Stimulated activated memory B cell treated with anti-CD40 and anti-IgM and Interleukin-4, amounts not matched to agents 10 μg/mL and 1 μg/mL and 100 μg/mL, for 72 hours (primary cell): ENCODE data around the gene CX3CR1.

ENCODE experiments used
- ATAC-seq: fragments of 150-1000 bp; cut with Tn5 transposase; 2 replicates; pipeline ENCODE4 v1.10.0; 2021
- H3K27ac Mint-ChIP-seq: one replicate; pipeline ENCODE4 v1.8.0; 2022; ENCODE audit warnings: mild to moderate bottlenecking, mixed read lengths
- H3K27me3 Mint-ChIP-seq: one replicate; pipeline ENCODE4 v1.8.0; 2022; ENCODE audit warnings: mixed read lengths
- H3K36me3 Mint-ChIP-seq: one replicate; pipeline ENCODE4 v1.8.0; 2022; ENCODE audit warnings: mixed read lengths
- H3K4me1 Mint-ChIP-seq: one replicate; pipeline ENCODE4 v1.8.0; 2022; ENCODE audit warnings: mixed read lengths
- H3K4me3 Mint-ChIP-seq: one replicate; pipeline ENCODE4 v1.8.0; 2022; ENCODE audit warnings: mild to moderate bottlenecking, moderate library complexity, mixed read lengths
- H3K9me3 Mint-ChIP-seq: one replicate; pipeline ENCODE4 v1.8.0; 2022; ENCODE audit warnings: mixed read lengths

Gene CX3CR1

GRCh38 chr3:39299279-39299678, 19.4 kb upstream of the CX3CR1 start:
- Mint-ChIP-seq H3K9me3 (peaks cover 33% of the 10 kb centered on the region), H3K4me3 (no peak overlapping the region), H3K4me1 (peaks cover 7% of the 10 kb centered on the region), H3K27me3 (peaks cover 71% of the 10 kb centered on the region), H3K36me3 (peaks cover 33% of the 10 kb centered on the region), H3K27ac (no peak overlapping the region)
- ATAC-seq, result no peak

- H3K4me3 Mint-ChIP-seq, result no peak overlapping the region
- peaks cover 18% of the 10 kb centered on the region for H3K36me3 Mint-ChIP-seq
- H3K9me3 Mint-ChIP-seq, result peaks cover 19% of the 10 kb centered on the region
- H3K27me3 Mint-ChIP-seq, result peaks cover 54% of the 10 kb centered on the region
- H3K4me1 Mint-ChIP-seq, result peaks cover 13% of the 10 kb centered on the region
- ATAC-seq, result no peak
- no peak overlapping the region for H3K27ac Mint-ChIP-seq
Observed at GRCh38 chr3:39296197-39297077, 16.6 kb upstream of the CX3CR1 start.

GRCh38 chr3:39295184-39295775, 15.4 kb upstream of the CX3CR1 start:
- Mint-ChIP-seq H3K4me1 (peaks cover 14% of the 10 kb centered on the region), H3K27me3 (peaks cover 43% of the 10 kb centered on the region), H3K4me3 (no peak overlapping the region), H3K27ac (no peak overlapping the region), H3K36me3 (peaks cover 18% of the 10 kb centered on the region), H3K9me3 (peaks cover 15% of the 10 kb centered on the region)
- peak; percentile 59 for ATAC-seq

- Mint-ChIP-seq H3K9me3 (peaks cover 9% of the 10 kb centered on the region), H3K4me3 (no peak overlapping the region), H3K27ac (no peak overlapping the region), H3K4me1 (peaks cover 21% of the 10 kb centered on the region), H3K27me3 (peaks cover 37% of the 10 kb centered on the region), H3K36me3 (peaks cover 11% of the 10 kb centered on the region)
- ATAC-seq, result no peak
Observed at GRCh38 chr3:39294446-39295183, 14.8 kb upstream of the CX3CR1 start.

DNA sequence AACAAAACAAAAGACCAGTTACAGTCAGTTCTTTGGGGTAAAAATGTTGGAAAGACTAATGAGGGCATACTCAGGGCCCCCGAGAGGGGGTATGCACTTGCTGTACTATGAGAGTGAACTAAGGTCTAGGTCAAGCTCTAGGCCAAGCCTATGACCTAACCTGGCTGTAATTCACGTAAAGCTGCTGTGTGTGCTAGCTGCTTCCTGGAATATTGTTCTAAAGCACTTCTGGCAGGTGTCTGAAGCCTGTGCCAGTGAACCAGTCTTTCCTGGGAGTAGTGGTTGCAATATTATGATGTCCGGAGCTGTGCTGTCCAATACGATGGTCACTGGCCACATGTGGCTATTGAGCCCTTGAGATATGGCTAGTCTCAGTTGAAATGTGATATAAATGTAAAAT, 13.1 kb upstream of the CX3CR1 start:
- Mint-ChIP-seq H3K4me3 (no peak overlapping the region), H3K27me3 (peaks cover 27% of the 10 kb centered on the region), H3K9me3 (no peaks in the 10 kb centered on the region), H3K36me3 (no peaks in the 10 kb centered on the region), H3K4me1 (peaks cover 36% of the 10 kb centered on the region), H3K27ac (no peak overlapping the region)
- no peak for ATAC-seq

- Mint-ChIP-seq H3K36me3 (no peaks in the 10 kb centered on the region), H3K4me1 (peaks cover 37% of the 10 kb centered on the region), H3K27ac (no peak overlapping the region), H3K27me3 (peaks cover 27% of the 10 kb centered on the region), H3K4me3 (no peak overlapping the region), H3K9me3 (no peaks in the 10 kb centered on the region)
- peak; percentile 27 for ATAC-seq
Observed at GRCh38 chr3:39291903-39292329, 12.1 kb upstream of the CX3CR1 start.

- Mint-ChIP-seq H3K27ac (peak overlapping the region; percentile 24), H3K27me3 (peaks cover 14% of the 10 kb centered on the region), H3K4me1 (peaks cover 30% of the 10 kb centered on the region), H3K4me3 (no peak overlapping the region), H3K9me3 (no peaks in the 10 kb centered on the region), H3K36me3 (no peaks in the 10 kb centered on the region)
- ATAC-seq, result no peak
Observed at GRCh38 chr3:39290255-39290654, 10.4 kb upstream of the CX3CR1 start.

DNA sequence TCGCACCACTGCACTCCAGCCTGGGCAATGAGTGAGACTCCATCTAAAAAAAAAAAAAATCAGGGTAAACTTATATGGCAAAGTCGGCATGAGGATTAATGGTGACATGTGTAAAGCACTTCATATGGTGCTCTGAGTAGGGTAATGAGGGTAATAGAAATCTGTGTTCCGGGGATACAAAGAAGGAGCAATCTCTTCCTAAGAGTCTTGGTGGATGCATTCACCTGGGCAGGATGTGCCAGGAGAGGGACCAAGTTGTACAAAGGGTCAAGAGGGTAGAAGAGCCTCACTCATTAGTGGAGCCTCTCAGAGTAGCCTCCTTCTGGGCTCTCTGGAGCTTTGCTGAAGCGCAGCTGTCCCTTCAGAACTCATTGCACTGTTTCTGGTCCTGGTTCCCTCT, 9.3 kb upstream of the CX3CR1 start:
- Mint-ChIP-seq H3K4me3 (no peak overlapping the region), H3K36me3 (no peaks in the 10 kb centered on the region), H3K27me3 (peaks cover 8% of the 10 kb centered on the region), H3K27ac (no peak overlapping the region), H3K9me3 (no peaks in the 10 kb centered on the region), H3K4me1 (peaks cover 38% of the 10 kb centered on the region)
- no peak for ATAC-seq

DNA sequence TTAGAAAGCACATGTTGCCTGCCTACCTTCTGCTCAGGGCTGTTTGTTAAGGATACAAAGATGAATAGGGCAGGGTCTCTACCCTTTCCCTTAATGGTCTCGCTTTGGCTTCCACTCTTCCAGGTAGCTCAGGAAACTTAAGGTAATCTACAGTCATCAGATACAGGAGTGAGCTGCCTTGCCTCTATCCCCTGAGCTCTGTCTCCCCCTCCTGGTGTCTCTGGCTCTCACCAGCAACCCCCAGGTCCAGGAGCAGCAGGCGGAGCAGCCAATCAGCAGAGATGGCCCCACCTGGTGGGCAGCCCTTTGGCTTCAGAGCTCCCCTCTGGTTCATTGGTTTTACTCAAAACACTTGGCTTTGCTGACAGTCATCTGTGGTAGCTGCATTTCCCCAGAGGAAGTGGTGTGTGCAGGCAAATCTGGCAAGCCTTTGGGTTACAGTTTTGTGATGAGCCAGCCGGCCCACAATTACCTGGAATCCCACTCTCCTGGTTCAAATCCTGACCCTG, 8.5 kb upstream of the CX3CR1 start:
- Mint-ChIP-seq H3K27me3 (peaks cover 8% of the 10 kb centered on the region), H3K4me3 (no peak overlapping the region), H3K9me3 (no peaks in the 10 kb centered on the region), H3K36me3 (no peaks in the 10 kb centered on the region), H3K27ac (no peak overlapping the region), H3K4me1 (peaks cover 39% of the 10 kb centered on the region)
- ATAC-seq, result peak; percentile 100

DNA sequence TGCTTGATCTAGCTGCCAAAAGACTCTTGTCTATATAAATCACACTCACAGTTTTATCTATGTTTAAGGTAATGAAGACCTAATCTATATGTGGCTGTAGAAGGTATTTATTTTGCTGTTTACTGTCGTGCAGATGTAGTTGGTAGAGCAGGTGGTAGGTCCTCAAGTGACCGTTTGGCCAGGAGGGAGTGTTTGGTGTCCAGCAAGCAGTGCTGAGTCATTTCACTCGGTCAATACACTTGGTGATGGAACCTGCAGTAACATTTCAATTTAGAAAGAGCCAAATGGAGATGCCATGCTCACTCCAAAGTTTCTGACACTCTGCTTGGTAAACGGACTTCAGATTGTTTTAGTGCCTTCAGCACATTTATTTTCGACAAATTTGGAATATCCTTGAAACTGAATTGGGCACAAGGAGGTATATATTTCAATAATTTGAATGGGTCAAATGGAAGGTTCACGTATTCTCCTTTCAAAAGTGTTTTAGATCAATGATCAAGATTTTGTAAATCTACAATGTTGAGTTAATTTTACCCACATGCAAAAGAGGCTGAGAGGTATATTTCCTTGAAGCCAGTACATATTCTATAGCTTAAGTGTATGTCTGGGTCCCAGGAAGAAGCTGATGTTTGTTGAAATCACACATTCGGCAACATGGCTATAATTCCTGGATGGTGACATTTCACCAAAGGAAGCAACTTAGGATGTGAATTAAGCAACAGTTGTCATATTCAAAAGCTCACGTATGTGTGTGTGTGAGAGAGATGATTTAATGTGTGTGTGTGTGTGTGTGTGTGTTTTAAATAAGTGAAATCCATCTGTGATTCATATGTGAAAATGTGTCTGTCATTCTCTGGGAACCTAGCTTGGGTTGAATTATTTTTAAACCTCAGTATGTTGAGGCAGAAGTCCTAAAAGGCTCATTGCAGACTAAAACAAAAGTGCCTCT, 7.7 kb upstream of the CX3CR1 start:
- Mint-ChIP-seq H3K4me1 (peaks cover 39% of the 10 kb centered on the region), H3K36me3 (no peaks in the 10 kb centered on the region), H3K27me3 (peaks cover 8% of the 10 kb centered on the region), H3K27ac (no peak overlapping the region), H3K4me3 (no peak overlapping the region), H3K9me3 (no peaks in the 10 kb centered on the region)
- no peak for ATAC-seq

- Mint-ChIP-seq H3K27ac (no peak overlapping the region), H3K36me3 (no peaks in the 10 kb centered on the region), H3K27me3 (peaks cover 2% of the 10 kb centered on the region), H3K4me1 (peaks cover 42% of the 10 kb centered on the region), H3K4me3 (no peak overlapping the region), H3K9me3 (no peaks in the 10 kb centered on the region)
- no peak for ATAC-seq
Observed at GRCh38 chr3:39286771-39287170, 6.9 kb upstream of the CX3CR1 start.

GRCh38 chr3:39285332-39285731, 5.5 kb upstream of the CX3CR1 start:
- peaks cover 53% of the 10 kb centered on the region for H3K4me1 Mint-ChIP-seq
- no peak for ATAC-seq
- H3K27me3 Mint-ChIP-seq, result no peaks in the 10 kb centered on the region
- H3K9me3 Mint-ChIP-seq, result no peaks in the 10 kb centered on the region
- H3K4me3 Mint-ChIP-seq, result no peak overlapping the region
- H3K27ac Mint-ChIP-seq, result peak overlapping the region; percentile 9
- no peaks in the 10 kb centered on the region for H3K36me3 Mint-ChIP-seq

DNA sequence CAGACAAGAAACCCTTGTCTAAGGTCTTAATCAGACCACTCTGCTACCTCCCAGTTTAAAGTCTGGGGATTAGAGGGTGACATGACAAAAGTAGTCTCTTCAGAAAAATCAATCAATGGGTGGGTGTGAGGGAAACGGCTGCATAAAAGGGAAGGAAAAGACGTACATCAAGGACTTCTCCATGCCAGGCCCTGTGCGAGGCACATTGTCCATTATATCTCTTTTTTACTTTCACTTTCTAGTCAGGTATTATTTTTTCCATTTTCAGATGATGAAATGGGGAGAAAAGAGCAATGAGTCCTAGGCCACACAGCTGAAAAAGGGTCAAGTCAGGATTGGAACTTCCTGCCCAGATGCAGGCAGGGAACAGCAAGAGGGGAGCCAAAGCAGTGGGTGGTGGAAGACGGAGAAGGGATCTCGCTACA, 4.6 kb upstream of the CX3CR1 start:
- no peak for ATAC-seq
- Mint-ChIP-seq H3K27me3 (no peaks in the 10 kb centered on the region), H3K4me3 (no peak overlapping the region), H3K9me3 (no peaks in the 10 kb centered on the region), H3K27ac (peak overlapping the region; percentile 9), H3K4me1 (peaks cover 53% of the 10 kb centered on the region), H3K36me3 (no peaks in the 10 kb centered on the region)

GRCh38 chr3:39282057-39282456, 2.2 kb upstream of the CX3CR1 start:
- no peak overlapping the region for H3K4me3 Mint-ChIP-seq
- no peaks in the 10 kb centered on the region for H3K36me3 Mint-ChIP-seq
- no peak for ATAC-seq
- H3K9me3 Mint-ChIP-seq, result no peaks in the 10 kb centered on the region
- H3K27me3 Mint-ChIP-seq, result no peaks in the 10 kb centered on the region
- peak overlapping the region; percentile 48 for H3K27ac Mint-ChIP-seq
- H3K4me1 Mint-ChIP-seq, result peaks cover 45% of the 10 kb centered on the region
